CD4-positive, alpha-beta T cell treated with Interleukin-21 for 1 hour (primary cell): ENCODE data around the gene IFIT3.
A peak's percentile ranks its signal among the peaks of the same experiment; 100 is the strongest.
"Not testable (repeated sequence)": the region's sequence is repeated elsewhere in the genome, so short reads cannot be mapped to it uniquely, and the experiment has no call there.

ENCODE experiments used
- DNase-seq: peaks from one replicate; pipeline ENCODE4 v3.0.0-alpha.2; 2020

Gene IFIT3

GRCh38 chr10:89327803-89328441 is at the start of gene IFIT3:
IFIT3 (plus strand) TSS chr10:89327997; CDS start chr10:89328074, 77 bp downstream.
- DNase-seq: peak; percentile 45

- no peak for DNase-seq
Measured at GRCh38 chr10:89278034-89278535, 49.7 kb upstream of the IFIT3 start.

- DNase-seq: no peak
Measured at GRCh38 chr10:89278900-89279392, 48.9 kb upstream of the IFIT3 start.

- no peak for DNase-seq
Measured at GRCh38 chr10:89279421-89279869, 48.4 kb upstream of the IFIT3 start.

GRCh38 chr10:89280508-89280907 is 47.3 kb upstream of the IFIT3 start:
- no peak for DNase-seq

- no peak for DNase-seq
Measured at GRCh38 chr10:89281606-89282395, 46.0 kb upstream of the IFIT3 start.

- no peak for DNase-seq
Measured at GRCh38 chr10:89283025-89283935, 44.5 kb upstream of the IFIT3 start.

GRCh38 chr10:89283936-89284475 is 43.8 kb upstream of the IFIT3 start:
- no peak for DNase-seq

- not testable (repeated sequence) for DNase-seq
Measured at GRCh38 chr10:89284711-89285110, 43.1 kb upstream of the IFIT3 start.

- DNase-seq: not testable (repeated sequence)
Measured at GRCh38 chr10:89285303-89285702, 42.5 kb upstream of the IFIT3 start.

GRCh38 chr10:89294721-89295239 is 33.0 kb upstream of the IFIT3 start:
- DNase-seq: no peak

GRCh38 chr10:89295597-89295996 is 32.2 kb upstream of the IFIT3 start:
- DNase-seq: no peak

GRCh38 chr10:89296220-89296648 is 31.6 kb upstream of the IFIT3 start:
- DNase-seq: no peak

- no peak for DNase-seq
Measured at GRCh38 chr10:89297356-89297755, 30.4 kb upstream of the IFIT3 start.

GRCh38 chr10:89297791-89298190 is 30.0 kb upstream of the IFIT3 start:
- no peak for DNase-seq

- no peak for DNase-seq
Measured at GRCh38 chr10:89299031-89299430, 28.8 kb upstream of the IFIT3 start.

GRCh38 chr10:89301232-89301631 is 26.6 kb upstream of the IFIT3 start:
- peak; percentile 31 for DNase-seq

GRCh38 chr10:89301721-89302445 is 25.9 kb upstream of the IFIT3 start, which contains the start of gene IFIT2:
IFIT2 (plus strand) TSS chr10:89302046; CDS start chr10:89302124, 78 bp downstream.
- peak; percentile 78 for DNase-seq

GRCh38 chr10:89302625-89303024 is 25.2 kb upstream of the IFIT3 start:
- DNase-seq: no peak

GRCh38 chr10:89303161-89303560 is 24.6 kb upstream of the IFIT3 start:
- no peak for DNase-seq

GRCh38 chr10:89304026-89304425 is 23.8 kb upstream of the IFIT3 start:
- no peak for DNase-seq
